ENCODE data around the gene MYH7. TPM values are rescaled to one million over a fixed set of nuclear protein-coding genes. Genes with fewer than 3 reads are reported as not detected.

MYH7 gene
- polyA plus RNA-seq, 1 donor from 2014 or later = 0.12 TPM

DNA sequence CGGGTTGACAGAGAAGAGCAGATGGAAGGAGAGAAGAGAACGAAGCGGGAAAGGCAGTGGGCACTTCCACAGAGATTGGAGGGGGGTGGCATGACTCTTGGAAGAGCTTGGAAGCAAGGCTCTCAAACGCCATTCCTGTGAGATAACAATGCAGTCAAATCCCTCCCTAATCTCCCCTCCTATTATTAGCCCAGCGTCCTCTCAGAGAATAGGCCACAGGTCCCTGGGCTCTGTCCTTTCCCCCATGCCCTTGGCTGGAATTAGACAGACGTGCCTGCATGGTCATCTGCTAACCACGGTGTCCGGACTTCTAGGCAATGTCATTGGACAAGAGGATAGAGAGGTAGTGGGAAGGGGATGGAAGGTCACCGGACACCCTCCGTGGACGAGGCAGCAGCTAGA lies 8.0 kb upstream of the MYH7 start:
- H3K9me3 ChIP-seq (ENCODE audit: low read length) = no peaks in the 10 kb centered on the region
- H3K9ac ChIP-seq (ENCODE audit: low read length) = no peak overlapping the region
- no peak overlapping the region for H3K27ac ChIP-seq (ENCODE audit: low read length)
- no peaks in the 10 kb centered on the region for H3F3A ChIP-seq (ENCODE audit: insufficient read depth, low read length, poor library complexity, severe bottlenecking)
- TF ChIP-seq POLR2AphosphoS5 (IDR thresholded peaks at IDR 0.05) = no peak
- TF ChIP-seq RAD21 (conservative IDR thresholded peaks at IDR 0.05) = no peak
- TF ChIP-seq, protein P1, sequence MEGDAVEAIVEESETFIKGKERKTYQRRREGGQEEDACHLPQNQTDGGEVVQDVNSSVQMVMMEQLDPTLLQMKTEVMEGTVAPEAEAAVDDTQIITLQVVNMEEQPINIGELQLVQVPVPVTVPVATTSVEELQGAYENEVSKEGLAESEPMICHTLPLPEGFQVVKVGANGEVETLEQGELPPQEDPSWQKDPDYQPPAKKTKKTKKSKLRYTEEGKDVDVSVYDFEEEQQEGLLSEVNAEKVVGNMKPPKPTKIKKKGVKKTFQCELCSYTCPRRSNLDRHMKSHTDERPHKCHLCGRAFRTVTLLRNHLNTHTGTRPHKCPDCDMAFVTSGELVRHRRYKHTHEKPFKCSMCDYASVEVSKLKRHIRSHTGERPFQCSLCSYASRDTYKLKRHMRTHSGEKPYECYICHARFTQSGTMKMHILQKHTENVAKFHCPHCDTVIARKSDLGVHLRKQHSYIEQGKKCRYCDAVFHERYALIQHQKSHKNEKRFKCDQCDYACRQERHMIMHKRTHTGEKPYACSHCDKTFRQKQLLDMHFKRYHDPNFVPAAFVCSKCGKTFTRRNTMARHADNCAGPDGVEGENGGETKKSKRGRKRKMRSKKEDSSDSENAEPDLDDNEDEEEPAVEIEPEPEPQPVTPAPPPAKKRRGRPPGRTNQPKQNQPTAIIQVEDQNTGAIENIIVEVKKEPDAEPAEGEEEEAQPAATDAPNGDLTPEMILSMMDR (IDR thresholded peaks at IDR 0.05; ENCODE audit: poor library complexity, severe bottlenecking) = no peak
- TF ChIP-seq, protein P2, sequence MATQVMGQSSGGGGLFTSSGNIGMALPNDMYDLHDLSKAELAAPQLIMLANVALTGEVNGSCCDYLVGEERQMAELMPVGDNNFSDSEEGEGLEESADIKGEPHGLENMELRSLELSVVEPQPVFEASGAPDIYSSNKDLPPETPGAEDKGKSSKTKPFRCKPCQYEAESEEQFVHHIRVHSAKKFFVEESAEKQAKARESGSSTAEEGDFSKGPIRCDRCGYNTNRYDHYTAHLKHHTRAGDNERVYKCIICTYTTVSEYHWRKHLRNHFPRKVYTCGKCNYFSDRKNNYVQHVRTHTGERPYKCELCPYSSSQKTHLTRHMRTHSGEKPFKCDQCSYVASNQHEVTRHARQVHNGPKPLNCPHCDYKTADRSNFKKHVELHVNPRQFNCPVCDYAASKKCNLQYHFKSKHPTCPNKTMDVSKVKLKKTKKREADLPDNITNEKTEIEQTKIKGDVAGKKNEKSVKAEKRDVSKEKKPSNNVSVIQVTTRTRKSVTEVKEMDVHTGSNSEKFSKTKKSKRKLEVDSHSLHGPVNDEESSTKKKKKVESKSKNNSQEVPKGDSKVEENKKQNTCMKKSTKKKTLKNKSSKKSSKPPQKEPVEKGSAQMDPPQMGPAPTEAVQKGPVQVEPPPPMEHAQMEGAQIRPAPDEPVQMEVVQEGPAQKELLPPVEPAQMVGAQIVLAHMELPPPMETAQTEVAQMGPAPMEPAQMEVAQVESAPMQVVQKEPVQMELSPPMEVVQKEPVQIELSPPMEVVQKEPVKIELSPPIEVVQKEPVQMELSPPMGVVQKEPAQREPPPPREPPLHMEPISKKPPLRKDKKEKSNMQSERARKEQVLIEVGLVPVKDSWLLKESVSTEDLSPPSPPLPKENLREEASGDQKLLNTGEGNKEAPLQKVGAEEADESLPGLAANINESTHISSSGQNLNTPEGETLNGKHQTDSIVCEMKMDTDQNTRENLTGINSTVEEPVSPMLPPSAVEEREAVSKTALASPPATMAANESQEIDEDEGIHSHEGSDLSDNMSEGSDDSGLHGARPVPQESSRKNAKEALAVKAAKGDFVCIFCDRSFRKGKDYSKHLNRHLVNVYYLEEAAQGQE (IDR thresholded peaks at IDR 0.05; ENCODE audit: borderline replicate concordance) = no peak
- no peak for TF ChIP-seq MXI1 (conservative IDR thresholded peaks at IDR 0.05; ENCODE audit: poor library complexity, severe bottlenecking)
- no peak for TF ChIP-seq EZH2 (IDR thresholded peaks at IDR 0.05; ENCODE audit: borderline replicate concordance, insufficient read depth, low read length, poor library complexity, severe bottlenecking)
- no peak for TF ChIP-seq EP300 (conservative IDR thresholded peaks at IDR 0.05; ENCODE audit: poor library complexity, severe bottlenecking)
- no peak for TF ChIP-seq SMC3 (conservative IDR thresholded peaks at IDR 0.05; ENCODE audit: poor library complexity)
- no peak for TF ChIP-seq TAF1 (IDR thresholded peaks at IDR 0.05; ENCODE audit: low read depth)
- no peak overlapping the region for H2AFZ ChIP-seq (ENCODE audit: low read depth, low read length)
- no peaks in the 10 kb centered on the region for H3K36me3 ChIP-seq (ENCODE audit: insufficient read depth, low read length)
- no peak overlapping the region for H3K4me3 ChIP-seq (ENCODE audit: low read length)
- H3K27me3 ChIP-seq (ENCODE audit: insufficient read depth, low read depth, low read length) = no peaks in the 10 kb centered on the region
- no peaks in the 10 kb centered on the region for H3K9me2 ChIP-seq (ENCODE audit: insufficient read depth, low read length)
- no peak overlapping the region for H3K4me2 ChIP-seq (ENCODE audit: low read length)
- H3K79me2 ChIP-seq (replicated peaks; ENCODE audit: insufficient read depth, low read length) = no peaks in the 10 kb centered on the region
- no peaks in the 10 kb centered on the region for H4K20me1 ChIP-seq (ENCODE audit: insufficient read depth)

DNA sequence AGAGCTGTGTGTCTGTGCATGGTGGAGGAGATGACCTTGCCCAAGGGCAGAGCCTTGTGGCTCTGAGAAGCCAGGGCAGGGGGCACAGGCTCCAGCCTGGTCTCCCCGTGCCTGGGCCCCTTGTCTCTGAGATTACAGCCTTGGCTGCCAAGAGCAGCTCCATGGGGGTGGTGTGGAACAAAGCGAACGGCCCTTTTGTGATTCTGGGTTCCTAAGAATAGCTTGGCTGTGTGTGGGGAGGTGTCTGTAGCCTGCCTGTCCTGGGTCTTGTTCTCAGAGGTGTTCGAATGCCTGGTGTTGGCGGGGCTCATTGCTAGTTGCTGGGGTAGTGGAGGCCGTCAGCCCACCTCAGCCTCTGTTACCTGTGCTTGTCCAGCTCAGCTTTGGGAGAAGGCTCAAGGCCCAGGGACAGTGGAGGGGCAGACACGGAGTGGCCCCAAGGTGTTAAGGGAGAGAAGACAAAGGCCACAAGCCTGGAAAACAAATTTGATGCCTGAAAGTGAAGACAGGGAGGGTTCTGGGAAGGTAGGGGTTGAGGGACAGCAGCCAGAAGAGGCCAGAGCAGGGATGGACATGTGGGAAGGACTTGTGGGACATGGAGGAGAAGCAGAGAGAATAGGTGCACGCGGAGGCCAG lies 7.4 kb upstream of the MYH7 start:
- H3K36me3 ChIP-seq (ENCODE audit: insufficient read depth, low read length) = no peaks in the 10 kb centered on the region
- H3K4me2 ChIP-seq (ENCODE audit: low read length) = no peak overlapping the region
- no peaks in the 10 kb centered on the region for H4K20me1 ChIP-seq (ENCODE audit: insufficient read depth)
- H3K4me3 ChIP-seq (ENCODE audit: low read length) = no peak overlapping the region
- H3K79me2 ChIP-seq (replicated peaks; ENCODE audit: insufficient read depth, low read length) = no peaks in the 10 kb centered on the region
- no peak overlapping the region for H2AFZ ChIP-seq (ENCODE audit: low read depth, low read length)
- H3K9me2 ChIP-seq (ENCODE audit: insufficient read depth, low read length) = no peaks in the 10 kb centered on the region
- H3K9ac ChIP-seq (ENCODE audit: low read length) = no peak overlapping the region
- TF ChIP-seq EP300 (conservative IDR thresholded peaks at IDR 0.05; ENCODE audit: poor library complexity, severe bottlenecking) = no peak
- TF ChIP-seq TAF1 (IDR thresholded peaks at IDR 0.05; ENCODE audit: low read depth) = no peak
- TF ChIP-seq SMC3 (conservative IDR thresholded peaks at IDR 0.05; ENCODE audit: poor library complexity) = no peak
- TF ChIP-seq, protein P2 (IDR thresholded peaks at IDR 0.05; ENCODE audit: borderline replicate concordance) = no peak
- TF ChIP-seq POLR2AphosphoS5 (IDR thresholded peaks at IDR 0.05) = no peak
- TF ChIP-seq, protein P1 (IDR thresholded peaks at IDR 0.05; ENCODE audit: poor library complexity, severe bottlenecking) = no peak
- no peak for TF ChIP-seq RAD21 (conservative IDR thresholded peaks at IDR 0.05)
- TF ChIP-seq EZH2 (IDR thresholded peaks at IDR 0.05; ENCODE audit: borderline replicate concordance, insufficient read depth, low read length, poor library complexity, severe bottlenecking) = no peak
- TF ChIP-seq MXI1 (conservative IDR thresholded peaks at IDR 0.05; ENCODE audit: poor library complexity, severe bottlenecking) = no peak
- H3K27me3 ChIP-seq (ENCODE audit: insufficient read depth, low read depth, low read length) = no peaks in the 10 kb centered on the region
- no peaks in the 10 kb centered on the region for H3K9me3 ChIP-seq (ENCODE audit: low read length)
- H3K27ac ChIP-seq (ENCODE audit: low read length) = no peak overlapping the region
- no peaks in the 10 kb centered on the region for H3F3A ChIP-seq (ENCODE audit: insufficient read depth, low read length, poor library complexity, severe bottlenecking)

Measured in neural cell (in vitro differentiated cells).